WI38 (cell line): ENCODE data around the gene KRTAP20-1.

Experiments used
- H3K4me3 ChIP-seq: 2 replicates; pipeline ENCODE4 v1.5.1; 2011; ENCODE audit warnings: low read depth, mild to moderate bottlenecking, control low read depth, low read length
- CTCF ChIP-seq: IDR thresholded peaks from 2 replicates; pipeline ENCODE4 v1.5.1; 2012; ENCODE audit warnings: low read depth, mild to moderate bottlenecking, control low read depth, low read length

The KRTAP20-1 gene

GRCh38 chr21:30592140-30592539 is 24.1 kb upstream of the KRTAP20-1 start, which contains the start of gene KRTAP6-3:
KRTAP6-3 (plus strand) TSS chr21:30592440; CDS start chr21:30592446, 6 bp downstream.
- H3K4me3 ChIP-seq, result no peak within 1 kb of the TSS
- no peak for TF ChIP-seq CTCF

GRCh38 chr21:30598802-30599201 is 17.4 kb upstream of the KRTAP20-1 start, which contains the start of gene KRTAP6-2:
KRTAP6-2 (minus strand) TSS chr21:30598902; CDS start chr21:30598874, 28 bp downstream.
- TF ChIP-seq CTCF, result no peak
- H3K4me3 ChIP-seq, result no peak within 1 kb of the TSS

- no peak within 1 kb of the TSS for H3K4me3 ChIP-seq
- no peak for TF ChIP-seq CTCF
Observed at GRCh38 chr21:30600787-30601186, 15.4 kb upstream of the KRTAP20-1 start, which contains the start of gene KRTAP22-1. KRTAP22-1 (plus strand) TSS chr21:30601087.

- no peak for TF ChIP-seq CTCF
- H3K4me3 ChIP-seq, result no peak overlapping the region
Observed at GRCh38 chr21:30605968-30606367, 10.3 kb upstream of the KRTAP20-1 start.

- no peak overlapping the region for H3K4me3 ChIP-seq
Observed at GRCh38 chr21:30612132-30612531, 4.1 kb upstream of the KRTAP20-1 start.

GRCh38 chr21:30613836-30614235 is 2.4 kb upstream of the KRTAP20-1 start, which contains the start of gene KRTAP6-1:
KRTAP6-1 (minus strand) TSS chr21:30613930; CDS start chr21:30613904, 26 bp downstream.
- no peak for TF ChIP-seq CTCF
- H3K4me3 ChIP-seq, result no peak within 1 kb of the TSS

More at GRCh38 chr21:30612132-30612531, 4.1 kb upstream of the KRTAP20-1 start:
- no peak for TF ChIP-seq CTCF

- no peak overlapping the region for H3K4me3 ChIP-seq
- TF ChIP-seq CTCF, result no peak
Observed at GRCh38 chr21:30615199-30615598, 1.0 kb upstream of the KRTAP20-1 start.
